Lung (tissue), 12 donors: Measurements from ENCODE around the gene LSM4. TPM values are rescaled to one million over a fixed set of nuclear protein-coding genes. Genes with fewer than 3 reads are reported as not detected.

Experiments
- ATAC-seq: fragments of 200-7000 bp; cut with Tn5 transposase; one replicate; pipeline ENCODE4 v1.9.1; 2020; ENCODE audit warnings: moderate number of reproducible peaks; ENCODE audit not compliant: insufficient read depth, low FRiP score
- DNase-seq, 3 donors: peaks; one replicate each; pipeline ENCODE4 v3.0.0-alpha.2; 2013 to 2017
- H3K27ac ChIP-seq, 2 donors: one replicate each; pipeline ENCODE4 v1.5.1; 2013; ENCODE audit warnings: mild to moderate bottlenecking in 2 of 2, moderate library complexity in 2 of 2, control low read depth in 1 of 2, inconsistent platforms in 1 of 2, low read depth in 1 of 2, low read length in 1 of 2
- H3K27me3 ChIP-seq, 3 donors: one replicate each; pipeline ENCODE4 v1.5.1; 2013; ENCODE audit warnings: low read length in 2 of 3; ENCODE audit not compliant: control insufficient read depth in 3 of 3, insufficient read depth in 3 of 3
- H3K36me3 ChIP-seq, 4 donors: one replicate each; pipeline ENCODE4 v1.5.1; 2013; ENCODE audit warnings: low read length in 4 of 4, mild to moderate bottlenecking in 1 of 4, moderate library complexity in 1 of 4; ENCODE audit not compliant: control insufficient read depth in 4 of 4, insufficient read depth in 4 of 4
- H3K4me1 ChIP-seq, 5 donors: one replicate each; pipeline ENCODE4 v1.5.1; 2013; ENCODE audit warnings: low read length in 5 of 5, mild to moderate bottlenecking in 2 of 5, moderate library complexity in 1 of 5; ENCODE audit not compliant: control insufficient read depth in 5 of 5, insufficient read depth in 5 of 5
- H3K4me3 ChIP-seq: one replicate; pipeline ENCODE4 v1.5.1; 2013; ENCODE audit warnings: mild to moderate bottlenecking, control low read depth, moderate library complexity
- H3K9ac ChIP-seq, 2 donors: one replicate each; pipeline ENCODE4 v1.5.1; 2013; ENCODE audit warnings: low read length in 2 of 2, control low read depth in 1 of 2; ENCODE audit not compliant: insufficient read depth in 1 of 2
- H3K9me3 ChIP-seq, 4 donors: one replicate each; pipeline ENCODE4 v1.5.1; 2013; ENCODE audit warnings: low read length in 3 of 4, mild to moderate bottlenecking in 1 of 4, moderate library complexity in 1 of 4; ENCODE audit not compliant: control insufficient read depth in 4 of 4, insufficient read depth in 3 of 4
- CTCF ChIP-seq: IDR thresholded peaks from 2 replicates; pipeline ENCODE4 v1.5.1; 2012; ENCODE audit warnings: mild to moderate bottlenecking; ENCODE audit errors: control extremely low read depth, extremely low read depth
- WGBS, 2 donors: extraction: QIAGEN DNeasy Blood & Tissue Kit; methylation state at CpG; one replicate each; pipeline ENCODE4 v1.1.7; 2013; 5-methylcytosine and 5-hydroxymethylcytosine counted together
- polyA plus RNA-seq, 2 donors: library from polyadenylated mRNA; stranded (reverse); fragments of 200-250 nt; gene quantifications; one replicate each; pipeline ENCODE4 v1.2.1, GENCODE V29; 2013
- total RNA-seq, 2 donors: library from RNA; depleted of rRNA in 1 of 2; stranded (reverse); fragments of >200 nt in 1 of 2; gene quantifications; one replicate each; pipeline ENCODE4 v1.2.1, GENCODE V29; 2014 to 2021
- donor health status: control.
- donor health status: control.
- donor health status: Bipolar disorder and iron deficiency.
- donor health status: healthy.
- donor health status: DM: yes; HTN: yes; CAD: no.

LSM4 gene
- total and polyA plus RNA-seq, 4 donors = 67.7 to 217 (median 114) TPM

DNA sequence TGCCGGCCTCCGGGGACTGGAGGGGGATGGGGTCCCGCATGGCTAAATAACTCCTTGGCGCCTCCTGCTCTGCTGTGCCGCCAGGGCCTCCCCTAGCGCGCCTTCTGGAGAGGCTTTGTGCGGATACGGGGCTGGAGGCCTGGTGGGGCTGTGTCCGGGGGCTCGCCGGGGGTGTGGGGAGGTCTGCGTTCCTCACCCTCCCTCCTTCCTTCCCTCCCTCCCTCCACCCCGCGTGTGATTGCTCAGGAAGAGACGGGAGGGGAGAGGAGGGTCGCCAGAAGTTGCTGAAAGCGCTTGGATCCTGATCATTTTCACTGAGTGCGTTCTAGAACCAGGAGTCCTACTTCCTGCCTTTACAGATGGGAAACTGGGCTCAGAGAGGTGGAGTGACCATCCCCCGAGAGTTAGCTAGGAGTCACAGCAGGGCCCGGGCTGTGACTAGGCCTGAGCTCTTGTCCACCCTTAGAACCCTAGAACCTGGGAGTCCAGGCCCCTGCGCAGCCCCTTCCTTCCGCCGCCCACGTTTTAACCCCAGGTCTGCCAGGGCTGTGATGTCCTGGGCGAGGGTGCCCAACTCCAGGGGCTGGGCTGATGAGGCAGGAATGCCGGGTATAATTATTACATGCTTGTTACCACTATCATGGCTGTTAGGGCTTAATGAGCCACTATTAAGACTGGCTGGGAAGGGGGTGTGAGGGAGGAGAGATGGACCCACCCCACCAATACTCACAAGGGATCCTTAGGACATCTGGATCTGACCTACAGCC is 40.7 kb downstream of the LSM4 start:
- no peak for ATAC-seq
- WGBS, 2 donors = 1 to 3% methylated on average over 25 to 27 of the region's 27 CpGs
- no peak for TF ChIP-seq CTCF

DNA sequence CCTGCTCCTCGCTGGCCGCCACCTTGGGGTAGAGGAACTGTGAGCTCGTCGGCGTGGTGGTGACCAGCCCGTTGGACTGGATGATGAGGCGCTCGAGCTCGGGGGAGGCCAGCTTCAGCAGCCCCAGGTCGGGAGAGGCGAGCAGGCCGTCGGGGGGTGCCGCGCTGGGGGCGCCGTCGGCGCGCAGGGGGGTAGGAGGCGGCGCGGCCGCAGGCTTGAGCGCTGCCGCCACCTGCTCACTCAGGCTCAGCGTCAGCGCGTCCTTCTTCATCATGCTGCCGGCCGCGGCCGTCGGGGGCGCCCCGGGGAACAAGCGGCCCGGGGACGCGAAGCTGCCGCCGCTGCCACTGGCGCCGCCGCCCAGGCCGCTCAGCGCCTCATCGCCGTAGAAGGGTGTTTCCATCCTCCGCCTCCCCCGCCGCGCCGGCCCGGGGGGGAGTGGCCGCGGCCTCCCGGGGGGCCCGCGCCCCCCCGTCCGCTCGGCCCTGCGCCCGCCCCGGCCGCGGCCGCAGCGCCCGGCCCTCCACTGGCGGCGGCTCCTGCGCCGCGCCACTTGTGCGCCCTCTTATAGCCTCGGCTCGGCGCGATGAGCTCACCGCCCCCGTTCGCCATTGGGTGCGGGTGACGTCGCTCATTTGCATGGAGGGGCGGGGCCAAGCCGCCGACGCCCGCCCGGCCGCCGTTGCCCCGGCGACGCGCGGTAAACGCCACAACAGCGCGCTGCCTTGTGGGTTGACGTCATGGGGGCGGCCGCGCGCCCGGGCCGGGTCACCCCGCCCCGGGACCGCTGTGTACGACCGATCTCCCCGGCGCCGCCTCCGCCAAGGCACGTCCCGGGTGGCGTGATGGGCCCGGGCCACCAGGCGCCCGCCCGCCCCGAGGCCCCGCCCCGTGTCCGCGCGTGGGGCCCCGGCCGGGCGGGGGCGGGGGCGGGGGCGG is 41.5 kb downstream of the LSM4 start, which contains the start of gene JUND:
Gene JUND (minus strand): TSS at position 541 of the 939 bp plus-strand sequence. CDS start 138 bp downstream, at position 403.
- Histone ChIP-seq H3K9me3 (peaks cover 0 to 2% (median 0%) of the 10 kb centered on the region in 4 donors), H3K4me3 (peak within 1 kb of the TSS; percentile 82), H3K27me3 (no peaks in the 10 kb centered on the region), H3K9ac (peak within 1 kb of the TSS; percentile 99 to 100), H3K27ac (peak within 1 kb of the TSS; percentile 99 to 100), H3K36me3 (peaks cover 0 to 15% (median 14%) of the 10 kb centered on the region in 4 donors), H3K4me1 (peaks cover 0 to 19% (median 11%) of the 10 kb centered on the region in 5 donors)
- DNase-seq (peak; percentile 98 to 99 (median 99)), ATAC-seq (peak; percentile 85)
- no peak for TF ChIP-seq CTCF
- WGBS, 2 donors = 0 to 1% methylated on average over 80 to 138 of the region's 138 CpGs

More for the DNA sequence above, 40.7 kb downstream of the LSM4 start:
- H3K9ac ChIP-seq = peak overlapping the region; percentile 94 to 99
- no peak overlapping the region for H3K4me3 ChIP-seq
- H3K4me1 ChIP-seq = peaks cover 0 to 19% (median 11%) of the 10 kb centered on the region in 5 donors
- DNase-seq = peak; percentile 96 to 98 (median 96)
- no peaks in the 10 kb centered on the region for H3K27me3 ChIP-seq
- peaks cover 0 to 2% (median 0%) of the 10 kb centered on the region in 4 donors for H3K9me3 ChIP-seq
- H3K36me3 ChIP-seq = peaks cover 0 to 15% (median 13%) of the 10 kb centered on the region in 4 donors
- H3K27ac ChIP-seq = peak overlapping the region; percentile 93 to 94

- ATAC-seq = peak; percentile 24
- Histone ChIP-seq H3K36me3 (peaks cover 0 to 18% (median 15%) of the 10 kb centered on the region in 4 donors), H3K4me1 (peaks cover 0 to 21% (median 11%) of the 10 kb centered on the region in 5 donors), H3K9ac (peak overlapping the region; percentile 98 to 100), H3K9me3 (peaks cover 0 to 2% (median 0%) of the 10 kb centered on the region in 4 donors), H3K27ac (peak overlapping the region; percentile 99 to 100), H3K27me3 (no peaks in the 10 kb centered on the region), H3K4me3 (peak overlapping the region; percentile 82)
- TF ChIP-seq CTCF = no peak
- DNase-seq = peak; percentile 89 to 90 (median 89)
- 0 to 1% methylated on average over 66 to 111 of the region's 111 CpGs for WGBS, 2 donors
These were observed 42.4 kb downstream of the LSM4 start for GRCh38 chr19:18280247-18281081.
